ENCODE results near the gene IL22RA1. TPM values are rescaled to one million over a fixed set of nuclear protein-coding genes. Genes with fewer than 3 reads are reported as not detected.

Gene IL22RA1
- total RNA-seq, 1 experiment from 2014 or later: 5.0 TPM

DNA sequence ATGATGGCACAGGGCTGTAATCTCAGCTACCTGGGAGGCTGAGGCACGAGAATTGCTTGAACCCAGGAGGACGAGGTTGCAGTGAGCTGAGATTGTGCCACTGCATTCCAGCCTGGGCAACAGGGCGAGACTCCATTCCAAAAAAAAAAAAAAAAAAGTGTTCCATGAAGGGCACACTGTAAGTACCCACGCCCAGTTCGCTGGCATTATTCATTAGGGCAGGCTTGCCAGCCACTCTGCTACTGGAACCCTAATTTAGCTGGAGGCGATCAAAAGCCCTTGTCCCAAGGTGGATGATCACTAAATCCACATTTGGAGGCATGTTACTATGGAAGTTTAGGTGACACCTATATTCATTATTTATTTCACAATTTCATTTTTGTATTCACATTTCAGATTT, 39.1 kb upstream of the IL22RA1 start:
- H3K9me3 ChIP-seq (ENCODE audit: insufficient read depth, low read depth): no peaks in the 10 kb centered on the region
- no peaks in the 10 kb centered on the region for H3K27me3 ChIP-seq (ENCODE audit: insufficient read depth, low read depth)
- intact Hi-C loops (cut with micrococcal nuclease; ENCODE audit: unreplicated experiment): no loop called here
- ChIA-PET POLR2A (ENCODE audit: unreplicated experiment) (no interaction called here), CTCF (no interaction called here)
- no peaks in the 10 kb centered on the region for H3K9me2 ChIP-seq (ENCODE audit: insufficient read depth)
- no peak overlapping the region for H3K4me2 ChIP-seq
- DNase-seq: no peak
- no peak for TF ChIP-seq EZH2 (IDR thresholded peaks at IDR 0.05; ENCODE audit: low read depth)
- TF ChIP-seq, protein P1, sequence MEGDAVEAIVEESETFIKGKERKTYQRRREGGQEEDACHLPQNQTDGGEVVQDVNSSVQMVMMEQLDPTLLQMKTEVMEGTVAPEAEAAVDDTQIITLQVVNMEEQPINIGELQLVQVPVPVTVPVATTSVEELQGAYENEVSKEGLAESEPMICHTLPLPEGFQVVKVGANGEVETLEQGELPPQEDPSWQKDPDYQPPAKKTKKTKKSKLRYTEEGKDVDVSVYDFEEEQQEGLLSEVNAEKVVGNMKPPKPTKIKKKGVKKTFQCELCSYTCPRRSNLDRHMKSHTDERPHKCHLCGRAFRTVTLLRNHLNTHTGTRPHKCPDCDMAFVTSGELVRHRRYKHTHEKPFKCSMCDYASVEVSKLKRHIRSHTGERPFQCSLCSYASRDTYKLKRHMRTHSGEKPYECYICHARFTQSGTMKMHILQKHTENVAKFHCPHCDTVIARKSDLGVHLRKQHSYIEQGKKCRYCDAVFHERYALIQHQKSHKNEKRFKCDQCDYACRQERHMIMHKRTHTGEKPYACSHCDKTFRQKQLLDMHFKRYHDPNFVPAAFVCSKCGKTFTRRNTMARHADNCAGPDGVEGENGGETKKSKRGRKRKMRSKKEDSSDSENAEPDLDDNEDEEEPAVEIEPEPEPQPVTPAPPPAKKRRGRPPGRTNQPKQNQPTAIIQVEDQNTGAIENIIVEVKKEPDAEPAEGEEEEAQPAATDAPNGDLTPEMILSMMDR (conservative IDR thresholded peaks at IDR 0.05): no peak
- H3K79me2 ChIP-seq (ENCODE audit: low read depth): no peaks in the 10 kb centered on the region
- no peaks in the 10 kb centered on the region for H4K20me1 ChIP-seq (ENCODE audit: insufficient read depth)
- no peak overlapping the region for H2AFZ ChIP-seq
- H3K4me3 ChIP-seq: no peak overlapping the region
- no peaks in the 10 kb centered on the region for H3F3A ChIP-seq (ENCODE audit: insufficient read depth, low read depth)
- BruUV-seq (replicated peaks): no TSS peak
- H3K4me1 ChIP-seq (replicated peaks; ENCODE audit: insufficient read depth): no peaks in the 10 kb centered on the region
- no peak overlapping the region for H3K27ac ChIP-seq
- no peaks in the 10 kb centered on the region for H3K36me3 ChIP-seq (ENCODE audit: low read depth)

DNA sequence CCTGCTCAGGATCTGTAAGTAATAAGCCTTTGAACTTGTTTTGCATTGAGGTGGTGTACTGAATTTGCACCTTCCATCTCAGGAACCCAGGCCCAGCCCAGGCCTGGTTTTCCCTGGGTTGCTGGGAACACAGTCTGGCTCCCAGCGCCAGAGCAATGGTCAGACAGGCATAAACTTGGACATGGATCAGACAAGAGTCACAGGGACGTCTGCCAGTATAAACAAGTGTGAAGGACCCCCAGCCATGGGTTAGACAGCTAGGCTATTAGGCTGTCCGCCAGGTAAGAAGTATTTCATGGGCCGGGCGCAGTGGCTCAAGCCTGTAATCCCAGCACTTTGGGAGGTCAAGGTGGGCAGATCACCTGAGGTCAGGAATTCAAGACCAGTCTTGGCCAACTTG, 38.7 kb upstream of the IL22RA1 start:
- no peak for TF ChIP-seq EZH2 (IDR thresholded peaks at IDR 0.05; ENCODE audit: low read depth)
- TF ChIP-seq, protein P1 (conservative IDR thresholded peaks at IDR 0.05): no peak
- Histone ChIP-seq H2AFZ (no peak overlapping the region), H3K9me3 (ENCODE audit: insufficient read depth, low read depth) (no peaks in the 10 kb centered on the region), H3K4me1 (replicated peaks; ENCODE audit: insufficient read depth) (no peaks in the 10 kb centered on the region), H3K4me2 (no peak overlapping the region), H3K9me2 (ENCODE audit: insufficient read depth) (no peaks in the 10 kb centered on the region), H3K4me3 (no peak overlapping the region), H3K79me2 (ENCODE audit: low read depth) (no peaks in the 10 kb centered on the region), H3K27me3 (ENCODE audit: insufficient read depth, low read depth) (no peaks in the 10 kb centered on the region), H4K20me1 (ENCODE audit: insufficient read depth) (no peaks in the 10 kb centered on the region), H3K27ac (no peak overlapping the region), H3K36me3 (ENCODE audit: low read depth) (no peaks in the 10 kb centered on the region), H3F3A (ENCODE audit: insufficient read depth, low read depth) (no peaks in the 10 kb centered on the region)
- ChIA-PET CTCF (no interaction called here), POLR2A (ENCODE audit: unreplicated experiment) (no interaction called here)
- no peak for DNase-seq
- no TSS peak for BruUV-seq (replicated peaks)
- intact Hi-C loops (cut with micrococcal nuclease; ENCODE audit: unreplicated experiment): no loop called here

DNA sequence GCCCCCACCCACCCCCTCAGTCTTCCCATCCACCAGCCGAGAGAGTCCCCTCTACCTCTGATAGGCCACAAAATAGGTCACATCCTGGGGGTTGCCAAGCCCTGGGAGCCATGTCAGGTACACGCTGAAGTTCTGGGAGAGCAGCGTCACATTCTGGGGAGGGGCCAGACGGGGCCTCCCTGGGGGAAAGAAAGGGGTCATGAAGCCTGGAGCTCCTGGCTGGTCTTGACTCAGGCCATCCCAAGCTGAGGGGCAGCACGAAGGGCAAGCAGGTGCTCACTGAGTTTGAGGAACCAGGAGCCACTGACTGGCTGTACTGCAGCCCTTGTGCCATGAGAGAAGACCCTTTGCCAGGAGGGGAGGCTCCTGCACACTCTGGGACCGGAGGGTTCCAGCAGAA, 37.7 kb upstream of the IL22RA1 start:
- no peak overlapping the region for H3K4me3 ChIP-seq
- BruUV-seq (replicated peaks): no TSS peak
- no peak overlapping the region for H2AFZ ChIP-seq
- TF ChIP-seq, protein P1 (conservative IDR thresholded peaks at IDR 0.05): no peak
- TF ChIP-seq EZH2 (IDR thresholded peaks at IDR 0.05; ENCODE audit: low read depth): no peak
- H3K27me3 ChIP-seq (ENCODE audit: insufficient read depth, low read depth): no peaks in the 10 kb centered on the region
- intact Hi-C loops (cut with micrococcal nuclease; ENCODE audit: unreplicated experiment): no loop called here
- no peaks in the 10 kb centered on the region for H3F3A ChIP-seq (ENCODE audit: insufficient read depth, low read depth)
- H3K36me3 ChIP-seq (ENCODE audit: low read depth): no peaks in the 10 kb centered on the region
- DNase-seq: no peak
- H3K9me2 ChIP-seq (ENCODE audit: insufficient read depth): no peaks in the 10 kb centered on the region
- POLR2A ChIA-PET (ENCODE audit: unreplicated experiment): no interaction called here
- no peaks in the 10 kb centered on the region for H4K20me1 ChIP-seq (ENCODE audit: insufficient read depth)
- H3K9me3 ChIP-seq (ENCODE audit: insufficient read depth, low read depth): no peaks in the 10 kb centered on the region
- CTCF ChIA-PET: no interaction called here
- no peak overlapping the region for H3K27ac ChIP-seq
- H3K4me2 ChIP-seq: no peak overlapping the region
- no peaks in the 10 kb centered on the region for H3K79me2 ChIP-seq (ENCODE audit: low read depth)
- 0 out of 2 replicates have a peak, but pooled peaks cover 1% of the 10 kb centered on the region for H3K4me1 ChIP-seq (replicated peaks; ENCODE audit: insufficient read depth)
